ENCODE data around the gene HMX3.

HMX3 gene

GRCh38 chr10:123180101-123181090 is 44.6 kb downstream of the HMX3 start:
- no peak for DNase-seq

- DNase-seq = no peak
Observed at GRCh38 chr10:123183724-123184123, 48.0 kb downstream of the HMX3 start.

- no peak for DNase-seq
Observed at GRCh38 chr10:123187781-123188180, 52.0 kb downstream of the HMX3 start.
